Stimulated activated CD8-positive, alpha-beta memory T cell treated with anti-CD3 and anti-CD28 coated beads, Interleukin-2, amount 100 ng/mL, for 48 hours (primary cell): ENCODE results near the gene IDH2.
"Not testable (repeated sequence)": the region's sequence is repeated elsewhere in the genome, so short reads cannot be mapped to it uniquely, and the experiment has no call there.

Source experiments
- DNase-seq, 2 donors: peaks; one replicate each; pipeline ENCODE4 v3.0.0-alpha.2; 2020; ENCODE audit warnings: low read depth in 2 of 2

The IDH2 gene

GRCh38 chr15:90084876-90085423 lies 17.3 kb downstream of the IDH2 start:
- no peak for DNase-seq

DNA sequence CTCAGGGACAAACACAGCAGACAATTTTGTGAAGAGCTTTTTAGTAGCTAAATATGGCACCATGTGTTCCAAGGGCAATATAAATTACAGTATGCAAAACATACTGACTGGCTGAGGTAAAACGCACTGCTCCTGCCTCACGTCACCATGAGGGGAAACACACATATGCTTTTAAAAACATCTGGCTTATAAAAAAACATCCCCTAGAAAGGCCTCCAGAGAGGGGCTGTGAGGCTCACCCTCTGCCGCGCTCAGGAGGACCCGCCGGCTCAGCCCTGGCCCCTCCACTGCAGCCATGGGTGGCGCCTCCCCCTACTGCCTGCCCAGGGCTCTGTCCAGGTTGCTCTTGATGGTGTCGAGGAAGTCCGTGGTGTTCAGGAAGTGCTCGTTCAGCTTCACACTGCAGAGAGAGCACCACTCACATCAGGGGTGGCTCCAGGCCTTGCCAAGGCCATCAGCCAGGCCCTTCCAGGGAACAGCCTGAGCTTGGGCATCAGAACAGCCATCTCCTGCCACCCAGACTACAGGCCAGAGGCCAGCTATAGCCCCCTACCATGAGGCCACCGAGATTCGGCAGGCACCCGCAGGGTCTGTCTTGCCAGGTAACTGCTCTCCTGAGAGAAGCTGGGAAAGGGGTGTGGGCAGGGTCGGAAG lies 18.2 kb downstream of the IDH2 start:
- DNase-seq = no peak

- DNase-seq = no peak
These were observed 18.8 kb downstream of the IDH2 start for GRCh38 chr15:90083419-90083818.

GRCh38 chr15:90082140-90082715 lies 20.0 kb downstream of the IDH2 start:
- DNase-seq = no peak

DNA sequence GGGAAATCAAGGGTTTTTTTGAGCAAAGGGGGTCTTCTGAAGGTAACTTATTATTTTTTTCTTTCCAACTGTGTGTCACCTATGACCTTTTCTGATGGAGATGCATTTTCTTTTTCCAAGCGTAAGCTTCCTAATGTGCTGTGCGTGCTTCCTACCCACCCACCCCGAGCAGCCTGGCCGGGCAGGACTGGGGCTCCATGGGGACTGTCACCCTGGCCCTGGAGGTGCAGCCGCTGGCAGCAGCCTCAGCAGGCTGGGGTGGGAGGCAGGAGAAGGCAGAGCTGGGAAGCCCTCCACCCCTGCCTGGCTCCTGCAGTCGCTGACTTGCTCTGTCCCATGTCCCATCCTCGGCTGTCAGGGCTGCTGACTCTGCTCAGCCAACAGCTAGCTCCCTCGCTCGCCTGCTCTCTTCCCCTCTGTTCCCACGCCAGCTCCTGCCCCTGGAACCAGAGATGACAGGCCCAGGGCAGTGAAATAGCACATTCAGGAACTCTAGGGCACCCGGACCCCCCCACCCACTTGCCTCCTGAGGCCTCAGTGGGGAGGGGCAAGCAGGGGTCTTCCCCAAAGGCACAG lies 21.4 kb downstream of the IDH2 start:
- no peak for DNase-seq

GRCh38 chr15:90080458-90080755 lies 21.9 kb downstream of the IDH2 start:
- DNase-seq = no peak

DNA sequence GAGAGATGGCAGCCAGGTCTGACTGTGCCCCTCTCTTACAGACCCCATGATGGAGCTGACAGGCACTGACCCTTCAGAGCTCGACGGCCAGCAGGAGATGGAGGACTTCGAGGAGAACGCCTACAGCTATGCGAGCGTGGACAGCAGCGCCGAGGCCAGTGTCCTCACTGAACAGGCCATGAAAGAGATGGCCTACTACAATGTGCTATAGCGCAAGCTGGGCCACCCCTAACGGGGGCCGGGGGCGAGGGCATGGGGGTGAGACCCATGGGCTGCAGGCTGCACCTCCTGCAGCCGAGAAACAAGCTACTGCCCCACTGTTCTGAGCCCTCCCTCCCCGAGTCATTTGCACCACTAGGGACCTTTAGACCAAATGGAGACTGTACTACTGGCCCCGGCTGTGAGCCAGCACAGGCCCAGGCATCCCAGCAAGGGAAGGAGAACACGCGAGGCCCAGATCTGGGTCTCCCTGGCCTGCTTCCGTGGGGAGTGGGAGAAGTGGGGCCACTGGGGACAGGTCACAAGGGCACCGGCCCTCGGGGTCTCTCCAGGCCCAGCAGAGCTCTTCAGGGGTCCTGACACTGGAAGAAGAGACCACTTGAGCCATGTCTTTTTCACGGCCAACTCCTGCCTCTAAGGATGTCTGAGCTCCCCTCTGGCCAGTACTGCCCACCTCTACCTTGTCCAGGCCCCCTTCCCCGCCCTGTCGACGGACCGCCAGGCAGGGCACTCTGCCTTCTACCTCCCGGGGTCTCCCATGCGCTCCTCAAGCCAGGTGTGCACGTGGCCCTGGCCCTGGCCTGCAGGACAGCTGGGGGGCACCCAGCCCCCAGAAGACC lies 22.4 kb downstream of the IDH2 start:
- DNase-seq = no peak

GRCh38 chr15:90078965-90079364 lies 23.3 kb downstream of the IDH2 start:
- DNase-seq = no peak

- DNase-seq = no peak
These were observed 25.6 kb downstream of the IDH2 start for GRCh38 chr15:90076716-90077115.

- DNase-seq = no peak
These were observed 26.6 kb downstream of the IDH2 start for GRCh38 chr15:90075420-90076289.

- DNase-seq = no peak
These were observed 27.4 kb downstream of the IDH2 start for GRCh38 chr15:90074916-90075315.

- no peak for DNase-seq
These were observed 28.2 kb downstream of the IDH2 start for GRCh38 chr15:90074023-90074422.

DNA sequence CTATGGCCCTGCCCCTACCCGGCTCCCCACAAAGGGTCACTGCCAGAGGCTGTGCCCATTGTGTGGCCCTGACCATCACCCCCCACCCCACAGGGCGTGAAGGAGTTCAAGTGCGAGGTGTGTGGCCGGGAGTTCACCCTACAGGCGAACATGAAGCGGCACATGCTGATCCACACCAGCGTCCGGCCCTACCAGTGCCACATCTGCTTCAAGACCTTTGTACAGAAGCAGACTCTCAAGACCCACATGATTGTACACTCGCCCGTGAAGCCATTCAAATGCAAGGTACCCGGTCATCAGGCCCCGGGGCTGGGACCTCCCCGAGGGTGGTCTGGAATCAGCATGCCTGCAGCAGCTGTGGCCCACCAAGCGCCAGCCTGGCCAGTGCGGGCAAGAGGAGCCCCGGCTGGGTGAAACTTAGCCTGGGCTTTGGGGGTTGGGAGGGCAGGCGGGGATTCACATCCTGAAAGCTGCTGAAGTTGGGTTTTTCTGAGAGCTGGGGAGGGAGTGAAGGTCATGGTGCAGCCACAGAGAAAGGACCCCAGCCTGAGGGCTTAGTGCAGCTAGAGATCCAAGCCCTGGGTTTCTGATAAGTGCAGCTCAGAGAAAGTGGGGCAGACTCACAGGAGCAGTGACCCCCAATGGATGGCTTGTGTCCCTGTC lies 29.2 kb downstream of the IDH2 start:
- no peak for DNase-seq

- peak; percentile 60 to 61 for DNase-seq
These were observed 31.0 kb downstream of the IDH2 start for GRCh38 chr15:90071220-90071807.

- not testable (repeated sequence) for DNase-seq
These were observed 31.6 kb downstream of the IDH2 start for GRCh38 chr15:90070623-90071022.

DNA sequence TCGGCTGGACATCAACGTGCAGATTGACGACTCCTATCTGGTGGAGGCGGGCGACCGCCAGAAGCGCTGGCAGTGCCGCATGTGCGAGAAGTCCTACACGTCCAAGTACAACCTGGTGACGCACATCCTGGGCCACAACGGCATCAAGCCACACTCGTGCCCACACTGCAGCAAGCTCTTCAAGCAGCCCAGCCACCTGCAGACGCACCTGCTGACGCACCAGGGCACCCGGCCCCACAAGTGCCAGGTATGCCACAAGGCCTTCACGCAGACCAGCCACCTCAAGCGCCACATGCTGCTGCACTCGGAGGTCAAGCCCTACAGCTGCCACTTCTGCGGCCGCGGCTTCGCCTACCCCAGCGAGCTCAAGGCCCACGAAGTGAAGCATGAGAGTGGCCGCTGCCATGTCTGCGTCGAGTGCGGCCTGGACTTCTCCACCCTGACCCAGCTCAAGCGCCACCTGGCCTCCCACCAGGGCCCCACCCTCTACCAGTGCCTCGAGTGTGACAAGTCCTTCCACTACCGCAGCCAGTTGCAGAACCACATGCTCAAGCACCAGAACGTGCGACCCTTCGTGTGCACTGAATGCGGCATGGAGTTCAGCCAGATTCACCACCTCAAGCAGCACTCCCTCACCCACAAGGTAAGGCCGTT lies 34.2 kb downstream of the IDH2 start:
- DNase-seq = no peak

GRCh38 chr15:90067181-90067952 lies 34.9 kb downstream of the IDH2 start:
- no peak for DNase-seq

DNA sequence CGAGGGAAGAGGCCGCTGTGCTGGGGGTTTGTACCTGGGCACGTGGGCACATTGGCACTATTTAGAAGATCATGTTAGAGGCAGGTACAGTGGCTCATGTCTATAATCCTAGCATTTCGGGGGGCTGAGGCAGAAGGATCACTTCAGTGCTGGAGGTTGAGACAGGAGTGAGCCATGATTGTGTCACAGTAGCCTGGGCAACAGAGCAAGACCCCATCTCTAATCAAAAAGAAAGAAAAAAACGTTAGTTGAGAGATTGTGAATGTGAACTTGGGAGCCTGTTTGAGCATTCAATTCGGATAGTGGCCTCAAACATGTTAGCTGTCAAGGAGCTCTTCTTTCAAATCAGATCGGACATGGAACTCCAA lies 36.6 kb downstream of the IDH2 start:
- no peak for DNase-seq

DNA sequence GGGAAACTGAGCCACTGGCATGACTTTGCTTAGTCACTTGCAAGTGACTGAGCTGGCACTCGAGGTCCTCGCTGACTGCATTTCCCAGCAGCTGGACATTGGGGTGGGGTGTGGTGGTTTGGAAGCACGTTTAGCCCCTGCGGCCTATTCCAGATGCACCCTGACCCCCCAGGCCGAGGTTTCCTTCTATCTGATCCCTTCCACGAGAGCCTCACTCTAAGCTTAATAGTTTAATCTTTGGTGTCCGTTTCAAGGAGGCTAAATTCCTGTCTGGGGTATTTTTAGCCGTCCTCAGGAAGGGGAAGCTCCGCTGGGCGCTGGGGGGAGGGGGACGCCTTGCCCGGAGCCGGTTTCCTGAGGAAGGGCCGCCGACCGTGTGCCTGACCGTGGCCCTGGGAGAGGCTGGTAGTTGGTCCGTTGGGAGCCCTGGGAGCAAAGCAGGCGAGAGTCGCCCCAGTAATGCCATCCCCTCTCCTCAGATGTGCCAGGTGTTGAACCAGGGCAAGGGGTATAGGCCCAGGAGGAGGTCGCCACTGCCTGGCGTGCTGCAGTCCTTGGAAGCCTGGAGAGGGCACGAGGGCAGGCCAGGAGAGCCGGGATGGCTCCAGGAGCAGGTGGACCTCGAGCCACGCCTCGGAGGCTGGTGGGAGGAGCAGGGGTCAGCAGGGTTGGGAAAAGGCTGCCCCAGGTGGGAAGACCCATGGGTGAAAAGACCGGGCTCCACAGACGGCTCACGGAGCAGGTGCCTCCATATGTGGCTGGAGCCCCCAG lies 37.2 kb downstream of the IDH2 start:
- no peak for DNase-seq
